K562 treated with DMSO at 1 percent for 12 hours (cell line): ENCODE data around the gene RBP4. TPM values are rescaled to one million over a fixed set of nuclear protein-coding genes. Genes with fewer than 3 reads are reported as not detected.

Source experiments
- total RNA-seq: library from RNA; unstranded; fragments of 300-600 nt; gene quantifications from 2 replicates; pipeline ENCODE4 v1.2.3, GENCODE V29; 2022; ENCODE audit not compliant: insufficient read depth

The RBP4 gene
- total RNA-seq = not detected in 2 replicates

DNA sequence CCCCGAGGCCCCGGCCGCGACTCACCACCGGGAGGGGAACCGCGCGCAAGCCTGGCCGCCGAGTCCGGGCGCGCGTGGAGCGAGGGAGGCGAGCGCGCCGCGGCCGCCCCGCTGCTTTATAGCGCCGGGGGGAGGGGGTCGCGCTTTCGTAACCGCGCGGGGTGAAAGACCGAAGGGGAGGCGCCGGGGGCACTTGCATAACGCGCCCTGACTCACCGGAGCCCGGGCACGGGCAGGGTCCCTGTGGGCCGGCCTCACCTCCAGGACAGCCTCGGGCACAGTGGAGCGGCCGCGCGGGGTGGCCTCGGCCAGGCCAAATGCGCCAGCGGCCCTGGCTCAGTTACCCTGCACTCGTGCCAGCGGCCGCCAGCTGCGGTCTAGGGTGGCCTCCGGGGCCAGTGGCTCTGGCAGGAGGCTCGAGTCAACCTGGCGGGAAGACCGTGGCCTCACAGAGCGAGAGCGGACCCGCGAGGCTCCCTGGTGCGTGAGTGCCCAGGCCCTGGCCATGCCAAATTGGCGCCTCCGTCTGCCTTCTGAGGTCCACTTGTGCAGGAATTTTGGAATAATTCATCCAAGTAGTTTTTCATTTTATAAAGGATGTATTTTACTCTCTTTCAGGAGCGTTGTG, at the start of gene RBP4:
RBP4 (minus strand) TSS at position 90 of the 628 bp plus-strand sequence. CDS start 207 bp downstream, outside the sequence.

GRCh38 chr10:93612311-93612710, 11.3 kb upstream of the RBP4 start, which contains the start of gene PDE6C:
TSS of gene PDE6C (plus strand) at chr10:93612537. CDS start at chr10:93612726, 189 bp downstream.

GRCh38 chr10:93566435-93567276, 34.4 kb downstream of the RBP4 start, which contains the start of gene FFAR4:
TSS of gene FFAR4 (plus strand) at chr10:93566665. CDS start at chr10:93566721, 56 bp downstream.

Other genes starting within 250 kb of the RBP4 start
- not detected in 2 replicates for gene MYOF, start 118.9 kb downstream of the RBP4 start, total RNA-seq
- gene CEP55, start 104.6 kb downstream of the RBP4 start, total RNA-seq = 6.7 and 15.7 TPM in 2 replicates
- gene FFAR4, start 34.6 kb downstream of the RBP4 start, total RNA-seq = not detected in 2 replicates
- not detected in 2 replicates for gene PDE6C, start 11.3 kb upstream of the RBP4 start, total RNA-seq
- 3.1 and 6.2 TPM in 2 replicates for gene FRA10AC1, start 101.4 kb upstream of the RBP4 start, total RNA-seq
- gene LGI1, start 156.7 kb upstream of the RBP4 start, total RNA-seq = not detected in 2 replicates